ENCODE data around the gene PRPF8. TPM values are rescaled to one million over a fixed set of nuclear protein-coding genes. Genes with fewer than 3 reads are reported as not detected.

Gene PRPF8
- total and polyA plus RNA-seq, 2 of the 8 experiments (the other 6 are each of a cell fraction or from before 2014, with no cell fraction given) = 329 to 337 TPM

GRCh38 chr17:1716076-1716911 lies 31.6 kb upstream of the PRPF8 start (continued):
- no peak for TF ChIP-seq CHD7 (IDR thresholded peaks at IDR 0.05; ENCODE audit: insufficient replicate concordance, low read length)
- TF ChIP-seq ATF2 (IDR thresholded peaks at IDR 0.05; ENCODE audit: low read length) = no peak; the same call in 1 of the 2 replicates
- no peak; the same call in 1 of the 2 replicates for TF ChIP-seq JUN (IDR thresholded peaks at IDR 0.05; ENCODE audit: low read depth, low read length)
- TF ChIP-seq KDM4A (IDR thresholded peaks at IDR 0.05; ENCODE audit: low read depth, low read length, severe bottlenecking) = peak; percentile 29
- TF ChIP-seq BRCA1 (IDR thresholded peaks at IDR 0.05; ENCODE audit: low read depth, low read length) = no peak; the same call in 1 of the 2 replicates
- no peak for TF ChIP-seq ATF3 (IDR thresholded peaks at IDR 0.05; ENCODE audit: insufficient read depth, low read depth, low read length)
- no peak for TF ChIP-seq GTF2F1 (IDR thresholded peaks at IDR 0.05; ENCODE audit: borderline replicate concordance, low read depth, low read length)
